COLO668 (cell line): ENCODE results near the gene NOTCH3.

Experiments
- DNase-seq: peaks from one replicate; lab custom pipeline; 2025; ENCODE audit not compliant: unreplicated experiment; lab: John Stamatoyannopoulos, UW

NOTCH3 gene

GRCh38 chr19:15166700-15167099, 34.1 kb downstream of the NOTCH3 start:
- no peak for DNase-seq

GRCh38 chr19:15161028-15161984, 39.5 kb downstream of the NOTCH3 start:
- peak; percentile 54 for DNase-seq

GRCh38 chr19:15159251-15159650, 41.5 kb downstream of the NOTCH3 start:
- no peak for DNase-seq

- no peak for DNase-seq
Observed at GRCh38 chr19:15156391-15156790, 44.4 kb downstream of the NOTCH3 start.

GRCh38 chr19:15155296-15155695, 45.5 kb downstream of the NOTCH3 start:
- no peak for DNase-seq

- peak; percentile 32 for DNase-seq
Observed at GRCh38 chr19:15154002-15154612, 46.7 kb downstream of the NOTCH3 start.

GRCh38 chr19:15149737-15150136, 51.1 kb downstream of the NOTCH3 start:
- no peak for DNase-seq

- no peak for DNase-seq
Observed at GRCh38 chr19:15147090-15147489, 53.7 kb downstream of the NOTCH3 start.

- no peak for DNase-seq
Observed at GRCh38 chr19:15144046-15144646, 56.6 kb downstream of the NOTCH3 start.

GRCh38 chr19:15142313-15142712, 58.5 kb downstream of the NOTCH3 start:
- no peak for DNase-seq

- no peak for DNase-seq
Observed at GRCh38 chr19:15141143-15141542, 59.7 kb downstream of the NOTCH3 start.

GRCh38 chr19:15138427-15138826, 62.4 kb downstream of the NOTCH3 start:
- DNase-seq = no peak

- no peak for DNase-seq
Observed at GRCh38 chr19:15137777-15138176, 63.0 kb downstream of the NOTCH3 start.

- no peak for DNase-seq
Observed at GRCh38 chr19:15136234-15136954, 64.4 kb downstream of the NOTCH3 start.

GRCh38 chr19:15129856-15130585, 70.8 kb downstream of the NOTCH3 start:
- DNase-seq = peak; percentile 4

GRCh38 chr19:15128162-15128770, 72.5 kb downstream of the NOTCH3 start:
- DNase-seq = no peak

- no peak for DNase-seq
Observed at GRCh38 chr19:15126131-15126910, 74.5 kb downstream of the NOTCH3 start.

GRCh38 chr19:15125232-15126067, 75.3 kb downstream of the NOTCH3 start:
- DNase-seq = peak; percentile 97
